ENCODE data around the gene PFDN1.

- no peak for TF ChIP-seq CTCF (IDR thresholded peaks at IDR 0.05)
- TF ChIP-seq POLR2A (IDR thresholded peaks at IDR 0.05), result no peak
These were observed 106.6 kb downstream of the PFDN1 start for GRCh38 chr5:140196115-140196814.
